H9 (cell line): Measurements from ENCODE around the gene ZBTB16. TPM values are rescaled to one million over a fixed set of nuclear protein-coding genes. Genes with fewer than 3 reads are reported as not detected.

Source experiments
- DNase-seq: peaks from one replicate; pipeline ENCODE4 v3.0.0-alpha.2; 2017
- H2AFZ ChIP-seq: one replicate; pipeline ENCODE4 v1.6.1; 2013; ENCODE audit warnings: mild to moderate bottlenecking, low read length, control low read depth, moderate library complexity
- H2AK5ac ChIP-seq: 2 replicates; pipeline ENCODE4 v1.6.1; 2013; ENCODE audit warnings: low read length, control low read depth, mixed read lengths; ENCODE audit not compliant: insufficient read length
- H2BK120ac ChIP-seq: one replicate; pipeline ENCODE4 v1.6.1; 2013; ENCODE audit warnings: low read depth, mild to moderate bottlenecking, low read length, control low read depth, inconsistent platforms; ENCODE audit not compliant: poor library complexity, severe bottlenecking
- H2BK12ac ChIP-seq: 2 replicates; pipeline ENCODE4 v1.6.1; 2013; ENCODE audit warnings: low read length, control low read depth, mixed read lengths, low read depth; ENCODE audit not compliant: insufficient read length
- H2BK15ac ChIP-seq: 2 replicates; pipeline ENCODE4 v1.6.1; 2013; ENCODE audit warnings: low read depth, low read length, control low read depth
- H2BK20ac ChIP-seq: one replicate; pipeline ENCODE4 v1.6.1; 2013; ENCODE audit warnings: low read depth, mild to moderate bottlenecking, low read length, control low read depth, inconsistent platforms; ENCODE audit not compliant: poor library complexity, severe bottlenecking
- H2BK5ac ChIP-seq: 2 replicates; pipeline ENCODE4 v1.6.1; 2013; ENCODE audit warnings: low read length, control low read depth, mixed read lengths; ENCODE audit not compliant: insufficient read length
- H3K14ac ChIP-seq: 2 replicates; pipeline ENCODE4 v1.6.1; 2013; ENCODE audit warnings: low read length, control low read depth; ENCODE audit not compliant: insufficient read depth
- H3K18ac ChIP-seq: 2 replicates; pipeline ENCODE4 v1.6.1; 2013; ENCODE audit warnings: low read depth, mild to moderate bottlenecking, mixed read lengths, low read length, control low read depth; ENCODE audit not compliant: insufficient read length
- H3K23ac ChIP-seq: 2 replicates; pipeline ENCODE4 v1.6.1; 2013; ENCODE audit warnings: low read length, control low read depth, mixed read lengths, low read depth; ENCODE audit not compliant: insufficient read length
- H3K23me2 ChIP-seq: 2 replicates; pipeline ENCODE4 v1.6.1; 2013; ENCODE audit warnings: low read depth, mild to moderate bottlenecking, mixed read lengths, low read length, control low read depth; ENCODE audit not compliant: insufficient read length, poor library complexity, severe bottlenecking
- H3K27ac ChIP-seq: 2 replicates; pipeline ENCODE4 v1.5.1; 2013; ENCODE audit warnings: low read length, control low read depth, mixed read lengths, low read depth; ENCODE audit not compliant: insufficient read length
- H3K27me3 ChIP-seq: 2 replicates; pipeline ENCODE4 v1.6.1; 2013; ENCODE audit warnings: low read length, control low read depth, inconsistent platforms; ENCODE audit not compliant: insufficient read depth
- H3K4ac ChIP-seq: 2 replicates; pipeline ENCODE4 v1.6.1; 2013; ENCODE audit warnings: low read depth, mild to moderate bottlenecking, control low read depth, inconsistent platforms, low read length, moderate library complexity
- H3K4me1 ChIP-seq: 2 replicates; pipeline ENCODE4 v1.6.1; 2013; ENCODE audit warnings: low read length, control low read depth, inconsistent platforms; ENCODE audit not compliant: insufficient read depth
- H3K4me2 ChIP-seq: 2 replicates; pipeline ENCODE4 v1.6.1; 2013; ENCODE audit warnings: low read length, control low read depth, mixed read lengths; ENCODE audit not compliant: insufficient read length, insufficient read depth
- H3K56ac ChIP-seq: 2 replicates; pipeline ENCODE4 v1.6.1; 2013; ENCODE audit warnings: low read depth, mild to moderate bottlenecking, mixed read lengths, low read length, control low read depth; ENCODE audit not compliant: insufficient read length
- H3K79me1 ChIP-seq: 2 replicates; pipeline ENCODE4 v1.6.1; 2013; ENCODE audit warnings: low read depth, mild to moderate bottlenecking, moderate library complexity, low read length, control low read depth, inconsistent platforms; ENCODE audit not compliant: insufficient read depth, poor library complexity, severe bottlenecking
- H3K79me2 ChIP-seq: 2 replicates; pipeline ENCODE4 v1.6.1; 2013; ENCODE audit warnings: low read length, control low read depth, inconsistent platforms; ENCODE audit not compliant: insufficient read depth
- H3K9ac ChIP-seq: 2 replicates; pipeline ENCODE4 v1.6.1; 2013; ENCODE audit warnings: low read length, control low read depth, mixed read lengths; ENCODE audit not compliant: insufficient read length; ENCODE audit errors: extremely low read depth
- H3K9me3 ChIP-seq: one replicate; pipeline ENCODE4 v1.6.1; 2013; ENCODE audit warnings: low read depth, low read length, inconsistent platforms; ENCODE audit not compliant: control insufficient read depth
- H3T11ph ChIP-seq: one replicate; pipeline ENCODE4 v1.6.1; 2013; ENCODE audit warnings: mild to moderate bottlenecking, low read length, control low read depth, inconsistent platforms
- H4K20me1 ChIP-seq: one replicate; pipeline ENCODE4 v1.6.1; 2013; ENCODE audit not compliant: control insufficient read depth, insufficient read length, insufficient read depth
- H4K5ac ChIP-seq: 2 replicates; pipeline ENCODE4 v1.6.1; 2013; ENCODE audit warnings: low read depth, mild to moderate bottlenecking, mixed read lengths, low read length, control low read depth; ENCODE audit not compliant: insufficient read length
- H4K8ac ChIP-seq: replicated peaks from 2 replicates; pipeline ENCODE4 v1.6.1; 2013; ENCODE audit warnings: low read length, control low read depth, mixed read lengths, low read depth; ENCODE audit not compliant: insufficient read length
- H4K91ac ChIP-seq: 2 replicates; pipeline ENCODE4 v1.6.1; 2013; ENCODE audit warnings: low read depth, mild to moderate bottlenecking, moderate library complexity, mixed read lengths, low read length, control low read depth; ENCODE audit not compliant: insufficient read length
- H3K27ac Mint-ChIP-seq, 3 experiments: 2 replicates in 2 of 3; 3 replicates in 1 of 3; pipeline ENCODE4 v1.8.0; 2020 to 2021; ENCODE audit warnings: mixed read lengths in 3 of 3, mild to moderate bottlenecking in 1 of 3, moderate library complexity in 1 of 3
- H3K27me3 Mint-ChIP-seq: 2 replicates; pipeline ENCODE4 v1.8.0; 2021; ENCODE audit warnings: low read depth, mild to moderate bottlenecking, moderate library complexity, mixed read lengths
- H3K36me3 Mint-ChIP-seq, 3 experiments: 2 replicates in 2 of 3; 3 replicates in 1 of 3; pipeline ENCODE4 v1.8.0; 2020 to 2021; ENCODE audit warnings: low read depth in 3 of 3, mixed read lengths in 3 of 3; ENCODE audit not compliant: insufficient read depth in 1 of 3
- H3K4me1 Mint-ChIP-seq, 2 experiments: 2 replicates each; pipeline ENCODE4 v1.8.0; 2020; ENCODE audit warnings: mixed read lengths in 2 of 2
- H3K4me3 Mint-ChIP-seq, 2 experiments: 2 replicates in 1 of 2; 3 replicates in 1 of 2; pipeline ENCODE4 v1.8.0; 2020 to 2021; ENCODE audit warnings: mild to moderate bottlenecking in 2 of 2, mixed read lengths in 2 of 2, moderate library complexity in 1 of 2
- H3K9me3 Mint-ChIP-seq, 2 experiments: 2 replicates in 1 of 2; 3 replicates in 1 of 2; pipeline ENCODE4 v1.8.0; 2020; ENCODE audit warnings: mild to moderate bottlenecking in 2 of 2, mixed read lengths in 2 of 2, moderate library complexity in 1 of 2
- WGBS: extraction: QIAGEN DNeasy Blood & Tissue Kit; methylation state at CpG from one replicate; pipeline ENCODE4 v1.1.7; 2013; ENCODE audit warnings: missing lambda C conversion rate, low lambda C conversion rate, mixed read lengths; ENCODE audit not compliant: insufficient read length; ENCODE audit errors: extremely low coverage; 5-methylcytosine and 5-hydroxymethylcytosine counted together
- total RNA-seq: library from RNA; stranded (reverse); gene quantifications from 2 replicates; pipeline ENCODE4 v1.2.1, GENCODE V29; 2021
- TF ChIP-seq, protein P1 (sequence below): fragments of 200-600 bp; sonication (generic); conservative IDR thresholded peaks from 3 replicates; pipeline ENCODE4 v1.8.0; 2021; ENCODE audit warnings: antibody characterized with exemption, mild to moderate bottlenecking

The ZBTB16 gene
- total RNA-seq, 1 experiment from 2014 or later = not detected

DNA sequence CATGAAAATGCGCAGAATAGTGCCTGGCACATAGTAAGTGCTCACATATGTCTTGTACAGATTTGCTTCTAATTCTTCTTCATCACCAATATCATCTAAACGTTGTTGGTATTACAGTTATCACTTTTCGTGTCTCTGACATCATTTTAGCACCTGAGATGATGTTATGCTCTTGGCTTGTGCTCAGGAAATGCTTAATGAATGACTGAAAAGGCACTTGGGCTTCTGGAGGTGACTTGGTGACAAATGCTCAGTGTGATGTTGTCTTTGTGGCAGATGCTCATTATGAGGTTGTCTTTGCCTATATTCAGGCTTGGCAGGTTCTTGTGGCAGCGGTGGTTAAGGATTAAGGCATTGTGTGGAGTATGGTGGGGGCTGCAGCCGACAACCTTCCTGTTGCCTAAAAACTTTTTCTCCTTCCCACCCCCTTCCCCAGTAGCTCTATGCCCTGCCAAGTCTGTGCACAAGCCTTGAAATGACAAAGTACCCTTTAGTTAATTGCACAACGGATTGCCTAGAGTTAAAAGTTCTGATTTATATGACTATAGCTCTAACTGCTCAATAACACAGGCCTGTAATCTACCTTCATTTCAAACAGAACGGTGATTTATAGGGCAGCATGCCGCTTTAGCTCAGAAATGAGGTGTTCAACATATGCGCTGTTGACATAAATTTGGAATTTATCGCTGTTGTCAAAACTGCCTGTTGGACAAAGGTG, 82.5 kb downstream of the ZBTB16 start:
- Histone ChIP-seq H4K20me1 (no peaks in the 10 kb centered on the region), H3K27ac (no peak overlapping the region), H3T11ph (no peak overlapping the region), H3K4me2 (no peak overlapping the region), H2BK12ac (no peak overlapping the region), H3K4ac (no peak overlapping the region), H3K23me2 (no peaks in the 10 kb centered on the region), H3K9me3 (no peaks in the 10 kb centered on the region), H3K79me1 (no peaks in the 10 kb centered on the region), H3K23ac (no peak overlapping the region), H3K4me1 (peaks cover 9% of the 10 kb centered on the region; the same call in 1 of the 2 replicates), H4K5ac (no peak overlapping the region), H4K91ac (no peak overlapping the region), H2BK20ac (no peak overlapping the region), H3K79me2 (no peaks in the 10 kb centered on the region), H2BK120ac (no peak overlapping the region), H3K14ac (no peak overlapping the region), H3K27me3 (no peaks in the 10 kb centered on the region), H3K18ac (no peak overlapping the region), H3K56ac (no peak overlapping the region), H2AFZ (no peak overlapping the region), H2BK15ac (no peak overlapping the region), H2BK5ac (no peak overlapping the region), H2AK5ac (no peak overlapping the region), H3K9ac (no peak overlapping the region), H4K8ac (no peak overlapping the region)
- Mint-ChIP-seq H3K36me3 (no peaks in the 10 kb centered on the region), H3K9me3 (no peaks in the 10 kb centered on the region), H3K4me1 (peaks cover 15 to 18% of the 10 kb centered on the region in 2 experiments), H3K27ac (no peak overlapping the region), H3K4me3 (no peak overlapping the region), H3K27me3 (peaks cover 6% of the 10 kb centered on the region)
- TF ChIP-seq, protein P1, sequence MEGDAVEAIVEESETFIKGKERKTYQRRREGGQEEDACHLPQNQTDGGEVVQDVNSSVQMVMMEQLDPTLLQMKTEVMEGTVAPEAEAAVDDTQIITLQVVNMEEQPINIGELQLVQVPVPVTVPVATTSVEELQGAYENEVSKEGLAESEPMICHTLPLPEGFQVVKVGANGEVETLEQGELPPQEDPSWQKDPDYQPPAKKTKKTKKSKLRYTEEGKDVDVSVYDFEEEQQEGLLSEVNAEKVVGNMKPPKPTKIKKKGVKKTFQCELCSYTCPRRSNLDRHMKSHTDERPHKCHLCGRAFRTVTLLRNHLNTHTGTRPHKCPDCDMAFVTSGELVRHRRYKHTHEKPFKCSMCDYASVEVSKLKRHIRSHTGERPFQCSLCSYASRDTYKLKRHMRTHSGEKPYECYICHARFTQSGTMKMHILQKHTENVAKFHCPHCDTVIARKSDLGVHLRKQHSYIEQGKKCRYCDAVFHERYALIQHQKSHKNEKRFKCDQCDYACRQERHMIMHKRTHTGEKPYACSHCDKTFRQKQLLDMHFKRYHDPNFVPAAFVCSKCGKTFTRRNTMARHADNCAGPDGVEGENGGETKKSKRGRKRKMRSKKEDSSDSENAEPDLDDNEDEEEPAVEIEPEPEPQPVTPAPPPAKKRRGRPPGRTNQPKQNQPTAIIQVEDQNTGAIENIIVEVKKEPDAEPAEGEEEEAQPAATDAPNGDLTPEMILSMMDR = no peak
- no peak for DNase-seq
- no CpG with 5 or more reads among the region's 10 CpGs for WGBS
